Globus pallidus (tissue), 1 donor: ENCODE measurements around the gene CCSER1.
"Not testable (repeated sequence)": the region's sequence is repeated elsewhere in the genome, so short reads cannot be mapped to it uniquely, and the experiment has no call there.

Experiments used
- DNase-seq: peaks from one replicate; pipeline ENCODE4 v3.0.0-alpha.2; 2015; ENCODE audit warnings: low spot score

CCSER1 gene

GRCh38 chr4:91373546-91373945 is 1246.4 kb downstream of the CCSER1 start:
- DNase-seq = no peak

- not testable (repeated sequence) for DNase-seq
Measured at GRCh38 chr4:91405431-91405830, 1278.2 kb downstream of the CCSER1 start.

DNA sequence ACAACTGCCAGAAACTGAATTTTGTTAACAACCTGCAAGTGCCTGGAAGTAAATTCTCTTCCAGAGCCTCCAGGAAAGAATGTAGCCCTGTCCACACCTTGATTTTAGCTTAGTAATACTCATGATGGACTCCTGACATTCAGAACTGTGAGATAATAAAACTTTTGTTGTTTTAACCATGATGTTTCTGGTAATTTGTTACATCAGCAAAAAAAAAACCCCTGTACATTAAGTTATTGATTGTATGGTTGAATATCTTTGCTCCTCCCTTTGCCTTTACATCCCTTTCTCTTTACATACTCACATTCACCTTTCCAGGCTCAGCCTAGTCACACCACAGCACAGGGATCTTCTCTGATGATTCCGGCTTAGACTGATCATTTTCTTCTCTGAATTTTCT is 1294.8 kb downstream of the CCSER1 start:
- DNase-seq = no peak

GRCh38 chr4:91426725-91427124 is 1299.5 kb downstream of the CCSER1 start:
- no peak for DNase-seq

DNA sequence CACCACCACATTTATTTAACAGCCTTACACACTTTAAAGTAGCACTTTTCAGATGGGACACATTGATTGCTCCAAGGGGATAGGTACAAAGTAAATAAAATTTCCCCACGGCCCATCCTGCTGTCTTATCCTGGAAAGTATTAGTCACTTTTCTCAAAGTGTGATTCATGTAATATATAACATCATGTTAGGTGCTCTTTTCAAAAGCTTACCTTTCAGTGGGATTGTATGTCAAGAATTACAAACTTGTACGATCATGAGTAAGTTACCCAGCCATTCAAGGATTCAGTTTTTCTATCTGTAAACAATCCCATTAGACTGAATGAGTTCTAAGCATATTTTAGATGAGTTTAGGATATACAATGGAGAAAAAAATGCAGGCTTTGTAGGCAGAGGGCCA is 1300.0 kb downstream of the CCSER1 start:
- no peak for DNase-seq

DNA sequence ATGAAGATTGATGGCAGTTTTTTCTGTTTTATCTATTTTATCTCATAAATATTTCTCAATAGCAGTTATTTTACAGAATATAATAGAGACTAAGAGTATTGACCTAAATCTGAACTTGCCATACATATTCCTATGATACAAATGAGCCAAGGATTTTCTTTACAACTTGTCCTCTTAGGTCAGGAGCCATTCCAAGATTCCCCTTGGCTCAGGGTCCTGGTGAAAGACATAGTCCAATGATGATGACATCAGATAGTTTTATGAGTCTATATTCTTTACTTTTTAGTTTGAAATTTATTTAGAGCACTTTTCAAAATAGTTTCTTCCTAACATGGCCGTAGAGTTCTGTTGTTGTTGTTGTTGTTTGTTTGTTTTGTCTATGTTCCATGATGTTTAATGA is 1307.4 kb downstream of the CCSER1 start:
- DNase-seq = no peak

- DNase-seq = no peak
Measured at GRCh38 chr4:91436556-91436955, 1309.4 kb downstream of the CCSER1 start.

DNA sequence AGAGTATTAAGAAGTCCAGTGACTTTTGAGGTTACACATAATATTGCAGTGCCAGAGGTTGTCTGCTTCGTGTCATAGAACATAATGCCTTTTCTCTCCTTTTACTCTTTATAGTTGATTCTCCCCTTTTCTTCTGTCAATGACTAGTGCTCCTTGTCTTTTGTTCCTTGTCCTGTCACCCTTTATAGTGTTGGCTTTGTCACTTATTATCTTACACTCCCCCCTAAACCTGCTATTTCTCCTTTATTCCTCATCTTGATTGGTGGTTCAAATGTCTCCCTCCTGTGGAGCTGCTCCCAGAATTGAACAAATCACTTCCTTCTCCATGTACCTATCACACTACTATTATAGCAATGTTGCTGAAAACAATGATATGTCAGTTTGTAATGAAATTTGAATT is 1320.0 kb downstream of the CCSER1 start:
- DNase-seq = no peak

DNA sequence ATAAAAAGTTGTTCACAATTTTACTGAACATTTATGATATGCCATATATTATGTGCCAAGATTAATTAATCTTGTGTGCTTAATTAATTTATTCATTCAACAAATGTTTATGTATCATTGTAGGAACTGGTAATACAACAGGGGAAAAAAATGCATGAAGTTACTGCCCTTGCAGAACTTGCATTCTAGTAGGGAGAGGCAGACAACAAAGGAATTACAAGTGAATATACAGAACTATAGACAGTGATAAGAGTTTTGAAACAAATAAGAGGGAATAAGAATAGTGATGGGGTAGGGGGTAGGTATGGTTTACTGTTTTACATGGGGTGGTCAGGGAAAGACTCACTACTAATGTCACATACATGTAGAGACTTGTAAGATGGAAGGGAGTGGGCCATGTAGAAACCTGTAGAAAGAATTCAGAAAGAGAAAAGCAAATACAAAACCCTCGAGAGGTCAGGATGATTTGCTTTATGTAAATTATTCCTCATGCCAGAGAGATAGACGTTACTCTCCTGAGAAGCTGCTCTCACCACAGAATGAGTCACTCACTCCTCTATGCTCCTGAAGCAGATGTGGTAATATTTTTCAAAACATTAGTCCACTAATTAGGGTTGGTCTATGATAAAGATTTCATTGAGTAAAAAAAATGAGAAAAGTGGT is 1321.6 kb downstream of the CCSER1 start:
- no peak for DNase-seq

DNA sequence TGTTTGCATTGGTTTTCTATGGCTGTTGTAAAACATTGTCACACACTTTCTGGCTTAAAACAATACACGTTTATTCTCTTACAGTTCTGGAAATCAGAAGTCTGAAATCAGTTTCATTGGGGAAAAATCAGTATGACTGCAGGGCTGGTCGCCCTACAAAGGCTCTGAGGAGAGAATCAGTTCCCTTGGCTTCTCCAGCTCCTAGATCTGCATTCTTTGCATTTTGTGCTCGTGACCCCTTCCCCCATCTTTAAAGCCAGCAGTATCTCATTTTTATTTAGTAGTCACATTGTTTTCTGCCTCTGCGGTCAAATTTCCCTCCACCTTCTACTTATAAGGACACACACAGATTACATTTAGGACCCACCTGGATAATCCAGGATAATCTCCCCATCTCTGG is 1326.9 kb downstream of the CCSER1 start:
- no peak for DNase-seq

- not testable (repeated sequence) for DNase-seq
Measured at GRCh38 chr4:91462566-91462965, 1335.4 kb downstream of the CCSER1 start.

- DNase-seq = no peak
Measured at GRCh38 chr4:91470671-91471070, 1343.5 kb downstream of the CCSER1 start.

DNA sequence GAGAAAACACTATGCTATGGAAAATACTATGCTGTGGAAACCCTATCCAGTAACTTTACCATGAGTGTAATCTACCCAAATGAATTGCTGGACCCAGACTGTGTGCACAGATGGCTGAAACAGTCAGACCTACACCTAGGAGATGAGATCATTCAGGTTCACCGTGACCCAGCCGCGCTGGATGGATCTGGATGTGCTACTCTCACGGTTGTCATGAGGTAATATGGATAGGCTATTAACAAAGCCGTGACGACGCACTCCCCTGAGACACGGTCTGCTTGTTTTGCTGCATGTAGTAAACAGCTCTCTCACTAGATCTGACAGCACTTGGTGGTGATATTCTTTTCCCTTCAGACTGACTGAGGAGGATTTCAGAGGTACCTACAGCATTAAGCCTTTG is 1344.1 kb downstream of the CCSER1 start:
- no peak for DNase-seq

- no peak for DNase-seq
Measured at GRCh38 chr4:91472046-91472445, 1344.9 kb downstream of the CCSER1 start.

DNA sequence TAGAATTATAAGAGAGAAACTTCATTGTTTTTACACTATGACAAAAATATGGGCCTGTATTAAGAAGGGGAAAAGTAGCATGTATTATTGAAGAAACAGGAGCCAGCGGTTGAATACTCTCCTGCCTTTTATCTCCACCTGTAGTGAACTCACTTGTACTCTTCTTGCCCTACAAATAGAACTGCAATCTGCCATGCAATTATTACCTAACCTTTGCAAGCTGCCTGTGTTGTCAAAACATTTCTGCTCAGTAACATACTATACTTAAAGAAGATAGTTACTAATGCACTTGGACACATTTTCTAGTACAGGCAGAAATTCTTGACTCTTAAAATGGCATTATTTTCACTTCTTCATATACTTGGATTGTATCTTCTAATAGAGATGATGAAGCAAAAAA is 1358.2 kb downstream of the CCSER1 start:
- no peak for DNase-seq

DNA sequence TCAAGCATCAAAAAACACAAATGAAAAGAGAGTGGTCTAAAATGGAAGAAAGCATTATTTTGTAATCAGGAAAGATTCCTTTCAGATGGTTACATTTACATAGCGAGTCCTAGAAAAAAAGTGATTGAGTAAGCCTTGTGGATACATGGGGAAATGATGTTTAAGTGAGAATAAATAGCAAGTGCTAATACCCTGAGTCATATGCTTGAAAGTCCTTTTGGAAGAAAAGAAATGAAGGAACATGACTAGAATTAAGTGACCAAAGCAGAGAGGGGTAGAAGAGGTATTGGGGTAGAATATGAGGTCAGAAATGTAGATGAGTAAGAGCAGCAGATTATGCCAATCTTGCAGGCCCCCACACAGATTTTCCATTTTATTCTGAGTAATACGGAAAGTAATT is 1361.8 kb downstream of the CCSER1 start:
- no peak for DNase-seq

- DNase-seq = no peak
Measured at GRCh38 chr4:91497892-91498291, 1370.7 kb downstream of the CCSER1 start.

DNA sequence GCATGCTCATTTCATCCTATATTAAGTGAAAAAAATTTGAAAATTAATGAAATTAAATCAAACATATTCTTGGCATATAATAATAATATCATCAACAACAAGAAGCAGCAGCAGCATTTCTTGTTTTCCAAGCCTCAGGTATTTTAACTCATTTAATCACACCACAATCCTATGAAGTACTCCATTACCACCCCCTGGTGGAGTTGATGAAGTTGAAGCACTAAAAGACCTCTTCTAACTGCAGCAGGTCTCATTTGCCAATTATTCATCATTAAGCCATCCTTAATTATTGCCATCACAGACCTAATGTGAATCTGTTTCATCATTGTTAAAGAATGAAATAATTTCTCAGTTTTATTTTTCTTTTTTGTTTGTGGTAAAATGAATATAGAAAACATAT is 1375.2 kb downstream of the CCSER1 start:
- DNase-seq = no peak

DNA sequence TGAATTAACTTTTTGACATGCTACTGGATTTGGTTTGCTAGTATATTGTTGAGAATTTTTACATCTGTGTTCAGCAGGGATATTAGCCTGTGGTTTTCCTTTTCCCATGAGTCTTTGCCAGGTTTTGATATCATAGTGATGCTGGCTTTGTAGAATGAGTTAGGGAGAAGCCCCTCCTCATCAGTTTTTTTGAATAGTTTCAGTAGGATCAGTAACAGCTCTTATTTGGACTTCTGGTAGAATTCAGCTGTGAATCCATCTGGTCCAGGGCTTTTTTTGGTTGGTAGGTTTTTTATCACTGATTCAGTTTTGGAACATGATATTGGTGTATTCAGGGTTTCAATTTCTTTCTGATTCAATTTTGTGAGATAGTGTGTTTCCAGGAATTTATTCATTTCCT is 1386.1 kb downstream of the CCSER1 start:
- DNase-seq = no peak

DNA sequence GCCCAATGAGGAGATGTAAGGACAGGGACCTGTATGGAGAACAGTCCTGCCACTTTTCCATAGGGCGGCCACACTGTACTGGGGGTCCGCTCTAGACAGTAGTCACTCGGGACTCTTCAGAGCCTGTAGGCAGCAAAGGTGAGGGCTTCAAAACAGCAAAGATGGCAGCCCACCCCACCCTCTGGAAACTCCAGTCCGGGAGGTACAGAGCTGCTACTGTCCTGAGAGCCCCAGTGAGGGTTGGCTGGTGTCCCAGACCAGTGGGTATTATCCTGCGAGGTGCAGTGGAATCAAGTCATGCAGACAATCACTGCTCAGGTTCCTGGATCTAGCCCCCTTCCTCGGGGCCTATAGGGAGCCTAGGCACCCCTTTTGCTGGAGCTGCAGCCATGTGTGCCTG is 1392.0 kb downstream of the CCSER1 start:
- DNase-seq = no peak

DNA sequence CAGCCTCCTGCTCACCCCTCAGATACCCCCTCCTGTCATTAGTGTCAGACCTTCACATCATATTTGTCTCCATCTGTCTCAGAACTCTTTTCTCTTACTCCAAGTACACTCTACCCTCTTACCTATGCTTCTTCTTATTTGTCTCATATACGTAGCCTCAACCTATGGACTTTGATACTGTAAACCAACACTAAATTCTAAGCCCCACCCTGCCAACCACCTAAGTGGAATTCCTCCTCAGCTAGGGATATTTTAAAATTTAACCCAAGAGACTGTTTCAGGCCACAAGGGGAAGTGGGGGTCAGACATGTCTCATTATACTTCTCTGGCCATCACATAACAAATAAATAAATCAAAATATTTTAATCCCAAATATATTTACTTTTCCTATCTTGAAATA is 1398.4 kb downstream of the CCSER1 start:
- DNase-seq = no peak

- DNase-seq = no peak
Measured at GRCh38 chr4:91527056-91527455, 1399.9 kb downstream of the CCSER1 start.

GRCh38 chr4:91567594-91567993 is 1440.4 kb downstream of the CCSER1 start:
- DNase-seq = no peak

DNA sequence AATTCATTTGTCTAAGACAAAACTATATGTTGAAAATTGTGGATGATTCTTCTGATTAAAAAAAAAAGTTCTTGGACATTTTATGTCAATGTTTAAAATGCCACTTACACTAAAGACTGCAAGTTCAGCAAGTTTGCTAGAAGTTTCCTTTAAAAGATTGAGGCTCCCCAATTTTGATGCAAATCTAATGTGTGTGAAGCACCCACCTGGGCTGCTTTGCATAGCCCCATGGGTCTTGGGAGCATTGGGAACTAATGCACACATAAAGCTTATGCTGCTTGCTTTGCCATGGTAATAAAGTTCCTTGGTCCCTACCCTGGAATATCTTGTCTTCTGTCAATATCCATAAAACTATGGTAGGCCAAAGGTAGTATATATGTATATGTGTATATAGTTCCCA is 1450.7 kb downstream of the CCSER1 start:
- no peak for DNase-seq

DNA sequence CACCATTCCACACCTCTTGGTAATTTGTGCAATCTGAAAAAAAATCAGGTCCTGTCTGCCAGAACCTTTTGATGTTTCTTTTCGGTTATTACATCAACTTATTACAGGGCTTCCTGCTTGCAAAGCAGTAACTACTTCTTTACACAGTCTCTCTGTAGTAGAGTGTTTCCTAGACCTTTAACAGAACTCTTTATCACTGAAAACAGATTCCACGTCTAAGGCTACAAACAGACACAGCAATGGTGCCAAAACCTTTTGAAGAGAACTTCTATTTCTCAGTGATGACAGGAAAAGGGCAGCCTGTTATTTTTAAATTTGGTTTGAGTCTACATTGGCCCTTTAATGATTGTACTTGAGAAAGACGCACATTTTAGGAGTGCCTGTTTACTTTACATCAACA is 1463.1 kb downstream of the CCSER1 start:
- DNase-seq = no peak
